Measurements from ENCODE around the gene MEGF10.

Gene MEGF10

GRCh38 chr5:127326976-127327755, 36.6 kb downstream of the MEGF10 start:
- no peak for DNase-seq (ENCODE audit: low read depth)

DNA sequence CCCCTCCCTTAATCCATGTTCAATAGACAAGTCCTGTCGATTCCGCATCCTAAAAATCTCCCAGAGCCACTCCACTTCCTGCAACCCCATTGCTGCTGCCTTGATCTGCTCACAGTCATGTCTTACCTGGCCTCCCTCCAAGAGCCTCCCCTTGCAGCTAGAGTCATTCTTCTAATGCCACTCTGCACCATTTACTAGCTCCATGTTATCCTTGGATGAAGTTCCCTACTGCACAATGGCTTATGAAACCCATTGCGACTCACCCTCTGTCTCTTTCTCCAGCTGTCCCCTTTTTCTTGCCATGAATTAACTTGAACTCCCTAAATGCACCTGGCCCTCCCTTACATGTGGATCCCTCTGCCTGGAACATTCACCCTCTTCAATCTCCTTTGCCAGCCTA, 39.5 kb downstream of the MEGF10 start:
- DNase-seq (ENCODE audit: low read depth), result peak; percentile 12

DNA sequence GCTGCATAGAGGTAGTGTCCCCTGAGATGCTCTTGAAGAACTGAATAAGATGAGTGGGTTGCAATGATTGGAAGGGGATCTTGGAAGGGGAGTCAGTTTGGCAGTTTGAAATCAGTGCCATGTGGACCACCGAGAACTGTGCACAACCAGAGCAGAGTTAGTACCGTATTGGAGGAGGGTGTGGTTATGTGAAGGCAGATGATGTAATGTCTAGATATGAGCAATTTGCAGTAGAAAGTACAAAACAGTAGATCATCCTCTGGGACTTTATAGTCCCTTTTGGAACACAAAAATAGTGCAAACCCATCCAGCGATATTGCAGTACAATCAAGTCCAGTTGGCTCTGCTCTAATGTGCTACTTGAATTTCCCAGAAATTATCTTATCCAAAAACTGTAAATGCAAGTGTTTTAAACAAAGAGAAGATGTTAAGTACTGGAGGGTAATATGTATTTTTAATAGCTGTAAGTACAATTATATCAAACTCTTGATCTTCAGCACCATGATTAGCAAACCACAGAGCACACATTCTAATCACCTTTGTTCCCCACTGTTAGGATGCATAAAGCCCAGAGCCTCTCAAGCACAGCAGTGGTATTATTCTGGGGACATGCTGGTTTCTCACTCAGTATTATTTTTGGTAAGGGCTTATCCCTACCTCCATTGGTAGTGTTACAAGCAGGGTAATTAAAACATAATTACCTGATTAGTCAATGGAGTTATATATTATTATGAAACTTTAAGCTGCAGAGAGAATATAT, 41.5 kb downstream of the MEGF10 start:
- DNase-seq (ENCODE audit: low read depth), result no peak

GRCh38 chr5:127333483-127333882, 42.9 kb downstream of the MEGF10 start:
- no peak for DNase-seq (ENCODE audit: low read depth)

DNA sequence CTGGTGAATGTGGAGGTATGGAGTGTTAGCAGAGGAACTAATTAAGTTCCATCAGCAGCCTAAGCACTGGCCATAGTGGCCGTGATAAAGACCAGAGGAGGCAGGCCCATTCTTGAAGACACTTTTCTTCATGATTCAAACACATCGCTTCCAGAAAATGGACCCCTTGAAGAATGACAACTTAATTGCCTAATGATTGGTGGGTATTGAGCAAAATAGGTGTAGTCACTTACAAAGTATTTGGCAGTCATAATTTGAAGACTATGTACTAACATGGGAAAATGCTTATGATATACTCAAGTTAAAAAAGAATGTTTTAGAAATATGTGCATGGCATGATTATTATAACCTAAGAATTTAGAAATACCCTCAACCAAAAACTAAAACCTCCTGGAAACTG, 44.8 kb downstream of the MEGF10 start:
- DNase-seq (ENCODE audit: low read depth), result no peak

- DNase-seq (ENCODE audit: low read depth), result no peak
These were observed 47.3 kb downstream of the MEGF10 start for GRCh38 chr5:127337876-127338275.

- no peak for DNase-seq (ENCODE audit: low read depth)
These were observed 47.9 kb downstream of the MEGF10 start for GRCh38 chr5:127338501-127338900.

GRCh38 chr5:127340606-127341005, 50.0 kb downstream of the MEGF10 start:
- no peak for DNase-seq (ENCODE audit: low read depth)

- no peak for DNase-seq (ENCODE audit: low read depth)
These were observed 51.8 kb downstream of the MEGF10 start for GRCh38 chr5:127342364-127342763.

- no peak for DNase-seq (ENCODE audit: low read depth)
These were observed 52.7 kb downstream of the MEGF10 start for GRCh38 chr5:127343313-127343712.

DNA sequence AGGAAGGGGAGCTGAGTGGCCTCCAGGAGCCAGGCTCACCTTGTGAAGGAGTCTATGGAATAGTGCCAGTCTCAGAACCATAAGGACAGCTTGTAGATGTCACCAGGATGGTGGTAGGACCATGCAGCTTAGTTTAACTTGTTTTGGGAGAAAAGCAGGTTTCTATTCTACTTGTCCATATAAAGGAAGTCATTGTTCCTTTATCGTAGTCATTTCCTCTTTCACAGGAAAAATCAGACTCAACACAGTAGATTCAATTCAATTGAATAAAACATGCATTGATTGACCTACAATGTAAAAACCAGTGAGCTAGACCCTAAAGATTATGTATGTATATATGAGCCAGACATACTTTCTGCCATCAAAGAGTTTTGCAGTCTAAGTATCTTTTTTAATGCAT, 53.3 kb downstream of the MEGF10 start:
- no peak for DNase-seq (ENCODE audit: low read depth)

GRCh38 chr5:127344931-127345330, 54.3 kb downstream of the MEGF10 start:
- no peak for DNase-seq (ENCODE audit: low read depth)

GRCh38 chr5:127351418-127351817, 60.8 kb downstream of the MEGF10 start:
- peak; percentile 45 for DNase-seq (ENCODE audit: low read depth)

GRCh38 chr5:127352068-127352467, 61.5 kb downstream of the MEGF10 start:
- no peak for DNase-seq (ENCODE audit: low read depth)

GRCh38 chr5:127353327-127353726, 62.7 kb downstream of the MEGF10 start:
- no peak for DNase-seq (ENCODE audit: low read depth)

- DNase-seq (ENCODE audit: low read depth), result no peak
These were observed 63.2 kb downstream of the MEGF10 start for GRCh38 chr5:127353796-127354195.

DNA sequence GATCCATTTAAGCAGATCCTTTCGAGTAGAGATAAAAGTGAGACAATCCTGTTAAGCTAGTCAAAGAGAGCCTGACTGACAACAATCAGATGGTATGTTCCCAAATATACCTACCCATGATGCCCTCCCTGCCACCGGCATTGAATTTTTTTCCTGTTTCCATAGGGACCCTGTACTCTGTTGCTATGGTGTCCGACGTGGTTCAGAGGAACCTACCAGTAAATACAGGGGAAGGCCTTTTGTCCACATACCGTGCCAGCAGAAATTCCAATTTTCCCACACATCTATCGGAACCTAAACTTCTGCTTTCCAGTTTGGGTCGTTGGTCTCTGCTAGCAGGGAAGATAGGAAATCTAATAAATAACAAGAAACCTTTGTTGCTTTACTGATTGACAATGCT, 64.7 kb downstream of the MEGF10 start:
- DNase-seq (ENCODE audit: low read depth), result no peak

- peak; percentile 70 for DNase-seq (ENCODE audit: low read depth)
These were observed 67.7 kb downstream of the MEGF10 start for GRCh38 chr5:127358284-127358683.

DNA sequence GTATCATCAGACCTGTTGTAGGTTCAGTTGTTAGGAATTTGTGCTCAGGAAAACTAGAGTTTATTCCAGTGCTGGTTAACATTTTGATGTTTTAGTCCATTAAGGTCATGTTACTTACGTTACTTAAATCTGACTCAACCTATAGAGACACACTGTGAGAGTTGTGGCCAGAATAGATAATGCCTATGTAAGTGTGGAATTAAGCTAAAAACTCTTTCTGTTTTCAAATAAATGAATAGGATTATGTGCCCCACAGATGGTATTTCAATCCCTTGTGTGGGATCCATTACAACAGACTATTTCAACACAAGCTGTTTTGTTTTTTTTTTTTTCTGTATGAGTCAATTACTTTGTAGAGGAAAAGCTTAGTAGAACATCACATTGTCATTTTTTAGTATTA, 68.1 kb downstream of the MEGF10 start:
- peak; percentile 29 for DNase-seq (ENCODE audit: low read depth)

GRCh38 chr5:127359502-127359901, 68.9 kb downstream of the MEGF10 start:
- DNase-seq (ENCODE audit: low read depth), result no peak

DNA sequence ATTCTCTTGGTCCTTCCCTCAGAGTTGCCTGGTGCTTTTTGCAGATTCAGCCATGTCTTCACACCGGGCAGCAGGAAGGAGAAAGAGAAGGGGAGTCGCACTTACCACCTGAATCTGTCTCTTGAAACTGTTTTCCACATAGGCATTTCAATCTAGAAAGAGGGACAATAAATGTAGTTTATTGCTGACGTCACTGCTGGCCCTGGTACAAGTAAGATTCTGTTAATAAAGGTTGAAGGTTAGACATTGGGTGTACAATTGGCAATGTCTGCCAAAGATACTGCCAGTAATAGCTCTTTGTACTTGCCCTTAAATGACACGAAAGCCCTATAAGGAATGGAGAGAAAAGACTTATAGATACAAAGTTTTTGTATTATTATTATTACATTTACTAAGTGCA, 72.8 kb downstream of the MEGF10 start:
- DNase-seq (ENCODE audit: low read depth), result no peak

DNA sequence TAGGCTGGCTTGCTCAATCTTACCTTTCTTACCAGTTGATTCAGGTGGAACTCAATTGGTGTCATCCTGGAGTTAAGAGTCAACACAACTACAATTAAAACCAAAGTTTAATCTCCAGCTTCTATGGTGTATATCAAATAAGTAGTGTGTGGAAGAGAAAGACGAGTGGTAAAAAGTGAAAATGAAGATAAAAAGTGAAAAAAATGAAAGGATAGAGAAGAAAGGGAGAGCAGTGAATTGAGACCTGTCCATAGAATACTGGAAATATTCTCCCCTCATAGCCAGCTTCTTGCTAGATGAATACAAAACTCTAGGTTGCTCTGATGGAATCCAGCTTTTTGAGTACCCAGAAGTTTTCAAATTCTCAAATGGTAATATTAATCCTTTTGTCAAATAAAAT, 76.4 kb downstream of the MEGF10 start:
- no peak for DNase-seq (ENCODE audit: low read depth)

DNA sequence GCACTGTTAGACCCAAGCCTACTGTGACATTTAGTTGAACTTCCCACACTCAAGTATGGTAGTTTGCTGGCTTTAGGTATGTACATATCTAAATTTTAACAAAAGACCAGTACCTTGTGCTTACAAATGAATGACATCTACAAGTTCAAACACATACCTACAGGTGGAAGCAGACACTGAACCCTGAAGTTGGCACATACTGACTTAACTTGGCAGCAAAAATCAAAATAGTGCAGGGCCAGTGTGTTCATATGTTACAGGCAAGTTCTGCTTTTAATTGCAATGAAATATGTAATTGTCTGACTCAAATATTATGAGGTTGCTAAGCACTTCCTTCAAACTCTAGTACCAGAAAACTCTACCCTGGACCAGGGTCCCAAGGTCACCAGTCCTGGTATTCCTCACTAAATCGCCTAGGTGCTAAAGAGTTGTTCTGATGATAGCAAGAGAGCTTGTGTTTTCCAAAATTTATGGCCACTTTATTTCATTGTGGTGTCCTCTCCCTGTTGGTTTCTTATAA, 77.4 kb downstream of the MEGF10 start:
- DNase-seq (ENCODE audit: low read depth), result no peak

All from EH (cell line).